ENCODE results near the gene PHTF1.

DNA sequence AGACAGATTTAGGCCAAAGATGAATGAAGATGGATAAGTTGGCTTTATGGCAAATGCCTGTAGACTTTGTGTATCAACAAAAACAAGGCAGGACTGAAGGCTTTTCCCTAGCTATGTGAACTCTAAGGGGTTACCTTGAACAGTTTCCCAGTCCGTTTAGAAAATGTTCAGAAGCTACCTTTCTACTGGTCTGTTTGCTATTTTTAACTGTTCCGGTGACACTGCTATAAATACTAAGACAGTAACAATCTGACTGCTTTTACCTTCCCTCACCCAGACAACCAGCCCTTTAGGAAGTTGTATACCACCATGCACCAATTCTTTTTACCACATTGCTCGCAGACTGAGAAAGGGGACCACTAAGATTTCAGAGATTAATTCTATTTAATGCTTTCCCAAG is 102.2 kb downstream of the PHTF1 start:
- TF ChIP-seq, protein P1, sequence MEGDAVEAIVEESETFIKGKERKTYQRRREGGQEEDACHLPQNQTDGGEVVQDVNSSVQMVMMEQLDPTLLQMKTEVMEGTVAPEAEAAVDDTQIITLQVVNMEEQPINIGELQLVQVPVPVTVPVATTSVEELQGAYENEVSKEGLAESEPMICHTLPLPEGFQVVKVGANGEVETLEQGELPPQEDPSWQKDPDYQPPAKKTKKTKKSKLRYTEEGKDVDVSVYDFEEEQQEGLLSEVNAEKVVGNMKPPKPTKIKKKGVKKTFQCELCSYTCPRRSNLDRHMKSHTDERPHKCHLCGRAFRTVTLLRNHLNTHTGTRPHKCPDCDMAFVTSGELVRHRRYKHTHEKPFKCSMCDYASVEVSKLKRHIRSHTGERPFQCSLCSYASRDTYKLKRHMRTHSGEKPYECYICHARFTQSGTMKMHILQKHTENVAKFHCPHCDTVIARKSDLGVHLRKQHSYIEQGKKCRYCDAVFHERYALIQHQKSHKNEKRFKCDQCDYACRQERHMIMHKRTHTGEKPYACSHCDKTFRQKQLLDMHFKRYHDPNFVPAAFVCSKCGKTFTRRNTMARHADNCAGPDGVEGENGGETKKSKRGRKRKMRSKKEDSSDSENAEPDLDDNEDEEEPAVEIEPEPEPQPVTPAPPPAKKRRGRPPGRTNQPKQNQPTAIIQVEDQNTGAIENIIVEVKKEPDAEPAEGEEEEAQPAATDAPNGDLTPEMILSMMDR (IDR thresholded peaks at IDR 0.05; ENCODE audit: low read depth, low read length): no peak
- no peak for TF ChIP-seq POLR2A (IDR thresholded peaks at IDR 0.05; ENCODE audit: extremely low read depth, insufficient read length)
- TF ChIP-seq, protein P2, sequence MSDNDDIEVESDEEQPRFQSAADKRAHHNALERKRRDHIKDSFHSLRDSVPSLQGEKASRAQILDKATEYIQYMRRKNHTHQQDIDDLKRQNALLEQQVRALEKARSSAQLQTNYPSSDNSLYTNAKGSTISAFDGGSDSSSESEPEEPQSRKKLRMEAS (IDR thresholded peaks at IDR 0.05; ENCODE audit: low read depth, low read length): no peak

Measured in NB4 (cell line).